ENCODE measurements around the gene MCRS1.

Gene MCRS1

DNA sequence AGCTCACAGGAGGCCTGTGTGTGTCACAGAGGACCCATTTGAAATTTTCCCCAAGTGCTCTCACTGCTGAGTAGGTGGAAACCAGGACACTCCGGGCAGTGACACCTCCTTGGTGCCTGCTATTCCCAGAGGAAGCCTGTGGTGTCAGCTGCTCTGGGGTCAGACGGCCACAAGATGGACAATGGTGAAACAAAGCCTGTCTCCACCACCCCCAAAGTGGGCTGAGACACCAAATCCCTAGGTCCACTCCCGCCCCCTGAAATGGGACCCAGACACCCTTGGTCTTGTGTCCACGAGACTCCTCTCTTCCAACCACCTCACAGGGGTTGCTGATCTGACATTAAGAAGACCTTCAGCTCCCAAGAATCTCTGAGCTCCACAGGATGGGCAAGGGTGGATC is 22.1 kb downstream of the MCRS1 start:
- TF ChIP-seq, protein P1, sequence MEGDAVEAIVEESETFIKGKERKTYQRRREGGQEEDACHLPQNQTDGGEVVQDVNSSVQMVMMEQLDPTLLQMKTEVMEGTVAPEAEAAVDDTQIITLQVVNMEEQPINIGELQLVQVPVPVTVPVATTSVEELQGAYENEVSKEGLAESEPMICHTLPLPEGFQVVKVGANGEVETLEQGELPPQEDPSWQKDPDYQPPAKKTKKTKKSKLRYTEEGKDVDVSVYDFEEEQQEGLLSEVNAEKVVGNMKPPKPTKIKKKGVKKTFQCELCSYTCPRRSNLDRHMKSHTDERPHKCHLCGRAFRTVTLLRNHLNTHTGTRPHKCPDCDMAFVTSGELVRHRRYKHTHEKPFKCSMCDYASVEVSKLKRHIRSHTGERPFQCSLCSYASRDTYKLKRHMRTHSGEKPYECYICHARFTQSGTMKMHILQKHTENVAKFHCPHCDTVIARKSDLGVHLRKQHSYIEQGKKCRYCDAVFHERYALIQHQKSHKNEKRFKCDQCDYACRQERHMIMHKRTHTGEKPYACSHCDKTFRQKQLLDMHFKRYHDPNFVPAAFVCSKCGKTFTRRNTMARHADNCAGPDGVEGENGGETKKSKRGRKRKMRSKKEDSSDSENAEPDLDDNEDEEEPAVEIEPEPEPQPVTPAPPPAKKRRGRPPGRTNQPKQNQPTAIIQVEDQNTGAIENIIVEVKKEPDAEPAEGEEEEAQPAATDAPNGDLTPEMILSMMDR (IDR thresholded peaks at IDR 0.05; ENCODE audit: extremely low read depth, insufficient read depth, missing control alignments), result no peak
- no peak for DNase-seq (ENCODE audit: low spot score)
- in situ Hi-C loops (cut with MboI; ENCODE audit: low pct_unique_long_range_greater_than_20kb, low sequenced_read_pairs, unreplicated experiment), result no loop called here

DNA sequence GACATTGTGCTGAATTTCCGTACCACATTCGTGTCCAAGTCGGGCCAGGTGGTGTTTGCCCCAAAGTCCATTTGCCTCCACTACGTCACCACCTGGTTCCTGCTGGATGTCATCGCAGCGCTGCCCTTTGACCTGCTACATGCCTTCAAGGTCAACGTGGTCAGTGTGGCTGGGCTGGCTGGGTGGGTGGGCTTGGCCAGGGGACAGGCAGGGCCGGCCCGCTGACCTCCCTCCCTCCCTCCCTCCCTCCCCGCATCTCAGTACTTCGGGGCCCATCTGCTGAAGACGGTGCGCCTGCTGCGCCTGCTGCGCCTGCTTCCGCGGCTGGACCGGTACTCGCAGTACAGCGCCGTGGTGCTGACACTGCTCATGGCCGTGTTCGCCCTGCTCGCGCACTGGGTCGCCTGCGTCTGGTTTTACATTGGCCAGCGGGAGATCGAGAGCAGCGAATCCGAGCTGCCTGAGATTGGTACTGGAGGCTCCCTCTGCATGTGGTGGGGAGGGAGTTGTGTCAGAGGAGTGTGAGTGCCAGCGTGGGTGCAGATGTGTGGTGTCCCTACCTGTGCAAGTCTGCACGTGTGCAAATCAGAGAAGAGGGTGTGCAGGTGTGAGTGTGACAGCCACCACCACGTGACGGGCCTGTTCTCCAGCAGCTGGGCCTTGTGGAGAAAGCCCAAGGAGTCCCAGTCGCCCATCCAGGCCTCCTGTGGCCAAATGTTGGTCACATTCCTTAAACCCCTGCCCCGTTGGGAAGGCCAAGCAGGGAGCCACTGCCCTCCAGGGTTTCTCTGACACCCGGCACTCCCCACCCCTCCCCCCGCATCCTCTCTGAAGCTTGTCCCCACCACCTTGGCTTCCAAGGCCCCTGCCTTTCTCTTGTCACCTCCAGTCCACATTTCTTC is 23.8 kb downstream of the MCRS1 start:
- TF ChIP-seq, protein P1 (IDR thresholded peaks at IDR 0.05; ENCODE audit: extremely low read depth, insufficient read depth, missing control alignments), result no peak
- DNase-seq (ENCODE audit: low spot score), result no peak
- in situ Hi-C loops (cut with MboI; ENCODE audit: low pct_unique_long_range_greater_than_20kb, low sequenced_read_pairs, unreplicated experiment), result no loop called here

DNA sequence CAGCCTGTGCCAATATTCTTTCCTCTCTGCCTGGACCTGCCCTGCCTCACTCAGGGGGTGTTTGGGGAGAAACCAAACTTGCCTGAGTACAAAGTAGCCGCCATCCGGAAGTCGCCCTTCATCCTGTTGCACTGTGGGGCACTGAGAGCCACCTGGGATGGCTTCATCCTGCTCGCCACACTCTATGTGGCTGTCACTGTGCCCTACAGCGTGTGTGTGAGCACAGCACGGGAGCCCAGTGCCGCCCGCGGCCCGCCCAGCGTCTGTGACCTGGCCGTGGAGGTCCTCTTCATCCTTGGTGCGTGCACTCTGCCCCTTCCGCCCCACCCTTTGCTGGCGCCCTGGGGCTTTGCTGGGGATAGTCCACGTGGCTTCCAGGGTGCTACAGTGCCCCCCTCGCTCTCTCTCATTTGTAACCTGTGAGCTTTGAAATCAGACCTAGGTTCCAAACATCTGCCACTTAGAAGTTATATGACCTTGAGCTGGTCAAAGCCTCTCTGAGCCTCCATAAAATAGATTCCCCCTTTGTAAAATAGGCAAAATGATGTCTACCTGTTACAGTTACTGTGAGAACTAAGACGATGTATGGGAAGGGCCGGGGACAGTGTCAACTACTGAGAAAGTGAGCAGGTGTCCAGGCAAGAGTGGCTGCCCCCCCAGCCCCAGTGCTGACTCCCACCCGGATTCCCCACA is 24.6 kb downstream of the MCRS1 start:
- TF ChIP-seq, protein P1 (IDR thresholded peaks at IDR 0.05; ENCODE audit: extremely low read depth, insufficient read depth, missing control alignments), result no peak
- in situ Hi-C loops (cut with MboI; ENCODE audit: low pct_unique_long_range_greater_than_20kb, low sequenced_read_pairs, unreplicated experiment), result no loop called here
- no peak for DNase-seq (ENCODE audit: low spot score)

DNA sequence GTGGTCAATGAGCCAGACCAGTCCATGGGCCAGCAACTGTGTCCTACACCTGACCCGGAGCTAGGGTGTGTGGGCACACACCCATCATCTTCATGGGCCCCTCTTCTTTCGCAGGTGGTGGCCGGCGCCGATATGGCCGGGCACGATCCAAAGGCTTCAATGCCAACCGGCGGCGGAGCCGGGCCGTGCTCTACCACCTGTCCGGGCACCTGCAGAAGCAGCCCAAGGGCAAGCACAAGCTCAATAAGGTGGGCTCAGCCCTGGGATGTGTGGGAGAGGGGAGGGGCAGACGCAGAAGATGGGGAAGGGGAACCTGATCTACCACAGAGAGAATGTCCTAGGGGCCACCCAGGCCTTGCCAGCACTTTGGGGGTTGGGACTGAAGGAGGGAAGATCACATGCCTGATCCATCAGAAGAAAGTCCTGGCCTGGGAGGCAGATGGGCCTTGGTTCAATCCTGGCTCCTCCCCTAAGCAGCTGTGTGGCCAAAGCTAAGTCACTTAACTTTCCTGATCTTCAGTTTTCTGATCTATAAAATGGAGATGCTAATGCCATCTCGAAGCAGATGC is 25.3 kb downstream of the MCRS1 start:
- peak; percentile 24 for DNase-seq (ENCODE audit: low spot score)
- TF ChIP-seq, protein P1 (IDR thresholded peaks at IDR 0.05; ENCODE audit: extremely low read depth, insufficient read depth, missing control alignments), result no peak
- in situ Hi-C loops (cut with MboI; ENCODE audit: low pct_unique_long_range_greater_than_20kb, low sequenced_read_pairs, unreplicated experiment), result no loop called here

DNA sequence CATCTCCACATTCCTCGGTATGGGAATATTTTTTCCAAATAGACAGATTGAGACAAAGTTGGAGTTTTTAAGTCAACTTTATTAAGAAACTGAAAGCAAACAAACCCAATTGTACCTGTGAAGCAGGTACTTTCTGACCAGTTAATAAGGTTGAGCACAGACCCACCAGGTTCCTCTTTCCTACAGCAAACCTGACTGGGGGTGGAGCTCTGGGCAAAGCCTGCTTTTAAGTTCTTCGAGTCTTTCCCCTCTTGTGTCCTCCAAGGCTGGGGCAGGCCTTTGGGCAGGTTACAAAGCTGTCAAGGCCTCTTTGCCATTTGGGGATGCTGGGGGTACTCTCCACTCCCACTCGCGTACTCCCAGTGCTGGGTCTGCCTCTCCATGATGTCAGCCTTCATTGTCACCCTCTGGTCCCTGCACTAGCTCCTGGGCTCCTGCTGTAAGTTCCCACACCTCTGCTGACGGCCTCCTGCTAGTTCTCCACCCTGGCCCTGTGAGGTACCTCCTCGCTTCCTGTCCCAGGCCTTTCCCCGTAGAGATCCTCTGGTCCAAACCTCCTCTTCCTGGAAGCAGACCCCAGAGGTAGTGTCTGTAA is 25.9 kb downstream of the MCRS1 start:
- DNase-seq (ENCODE audit: low spot score), result peak; percentile 39

More for the DNA sequence above, 25.9 kb downstream of the MCRS1 start:
- in situ Hi-C loops (cut with MboI; ENCODE audit: low pct_unique_long_range_greater_than_20kb, low sequenced_read_pairs, unreplicated experiment), result no loop called here
- TF ChIP-seq, protein P1 (IDR thresholded peaks at IDR 0.05; ENCODE audit: extremely low read depth, insufficient read depth, missing control alignments), result no peak

Data from GM13977 (cell line).